ENCODE data around the gene RDH13. TPM values are rescaled to one million over a fixed set of nuclear protein-coding genes. Genes with fewer than 3 reads are reported as not detected.

RDH13 gene
- total RNA-seq, 1 donor from 2014 or later = 37.3 TPM

- Histone ChIP-seq H3K27ac (no peak overlapping the region), H3K27me3 (no peaks in the 10 kb centered on the region), H3K9me3 (no peaks in the 10 kb centered on the region), H3K4me1 (no peaks in the 10 kb centered on the region), H3K4me3 (no peak overlapping the region), H3K36me3 (peaks cover 4 to 62% of the 10 kb centered on the region in 2 donors)
- TF ChIP-seq POLR2AphosphoS5 (IDR thresholded peaks at IDR 0.05; ENCODE audit: insufficient read depth in 1 of 2, low read depth in 1 of 2) (no peak), POLR2A (IDR thresholded peaks at IDR 0.05) (no peak), CTCF (IDR thresholded peaks at IDR 0.05) (no peak)
- DNase-seq (ENCODE audit: extremely low spot score in 2 of 2) = no peak
- intact Hi-C loops (cut with DNase I) = no loop called here
Observed at GRCh38 chr19:55094456-55095259, 31.7 kb upstream of the RDH13 start.

- Histone ChIP-seq H3K4me1 (peaks cover 11% of the 10 kb centered on the region), H3K36me3 (peaks cover 4 to 51% of the 10 kb centered on the region in 2 donors), H3K9me3 (no peaks in the 10 kb centered on the region), H3K27ac (no peak overlapping the region), H3K27me3 (no peaks in the 10 kb centered on the region), H3K4me3 (no peak overlapping the region)
- TF ChIP-seq POLR2AphosphoS5 (IDR thresholded peaks at IDR 0.05; ENCODE audit: insufficient read depth in 1 of 2, low read depth in 1 of 2) (no peak), POLR2A (IDR thresholded peaks at IDR 0.05) (no peak), CTCF (IDR thresholded peaks at IDR 0.05) (no peak)
- no peak for DNase-seq (ENCODE audit: extremely low spot score in 2 of 2)
- intact Hi-C loops (cut with DNase I) = no loop called here
Observed at GRCh38 chr19:55092423-55093318, 29.7 kb upstream of the RDH13 start.

- Histone ChIP-seq H3K27me3 (no peaks in the 10 kb centered on the region), H3K4me1 (peaks cover 19% of the 10 kb centered on the region), H3K4me3 (no peak overlapping the region), H3K27ac (no peak overlapping the region), H3K36me3 (peaks cover 4 to 51% of the 10 kb centered on the region in 2 donors), H3K9me3 (no peaks in the 10 kb centered on the region)
- no peak for DNase-seq (ENCODE audit: extremely low spot score in 2 of 2)
- intact Hi-C loops (cut with DNase I) = no loop called here
- no peak for TF ChIP-seq POLR2AphosphoS5 (IDR thresholded peaks at IDR 0.05; ENCODE audit: insufficient read depth in 1 of 2, low read depth in 1 of 2)
- TF ChIP-seq CTCF (IDR thresholded peaks at IDR 0.05) = no peak
- no peak for TF ChIP-seq POLR2A (IDR thresholded peaks at IDR 0.05)
Observed at GRCh38 chr19:55091955-55092354, 29.0 kb upstream of the RDH13 start.

- Histone ChIP-seq H3K4me3 (no peak overlapping the region), H3K4me1 (peaks cover 25% of the 10 kb centered on the region), H3K27ac (no peak overlapping the region), H3K36me3 (peaks cover 4 to 51% of the 10 kb centered on the region in 2 donors), H3K9me3 (no peaks in the 10 kb centered on the region), H3K27me3 (no peaks in the 10 kb centered on the region)
- TF ChIP-seq POLR2AphosphoS5 (IDR thresholded peaks at IDR 0.05; ENCODE audit: insufficient read depth in 1 of 2, low read depth in 1 of 2) (no peak), CTCF (IDR thresholded peaks at IDR 0.05) (no peak), POLR2A (IDR thresholded peaks at IDR 0.05) (no peak)
- intact Hi-C loops (cut with DNase I) = no loop called here
- DNase-seq (ENCODE audit: extremely low spot score in 2 of 2) = no peak
Observed at GRCh38 chr19:55091126-55091910, 28.4 kb upstream of the RDH13 start.

Data from vagina (tissue), 2 donors.